NOMO-1 treated with DMSO at 0.1 percent for 48 hours (cell line): Measurements from ENCODE around the gene CBY3.
"Not testable (repeated sequence)": the region's sequence is repeated elsewhere in the genome, so short reads cannot be mapped to it uniquely, and the experiment has no call there.

Source experiments
- DNase-seq: peaks from one replicate; lab custom pipeline; 2025; ENCODE audit not compliant: unreplicated experiment; lab: John Stamatoyannopoulos, UW

The CBY3 gene

GRCh38 chr5:179680780-179681401 lies at the start of gene CBY3:
CBY3 (minus strand) TSS chr5:179681034; CDS start chr5:179680918, 116 bp downstream.
- no peak for DNase-seq

GRCh38 chr5:179730356-179730755 lies 49.5 kb upstream of the CBY3 start:
- no peak for DNase-seq

GRCh38 chr5:179729727-179730126 lies 48.9 kb upstream of the CBY3 start:
- DNase-seq: no peak

- DNase-seq: no peak
Observed at GRCh38 chr5:179729303-179729702, 48.5 kb upstream of the CBY3 start.

GRCh38 chr5:179727106-179727505 lies 46.3 kb upstream of the CBY3 start:
- DNase-seq: no peak

GRCh38 chr5:179724163-179724562 lies 43.3 kb upstream of the CBY3 start:
- DNase-seq: no peak

GRCh38 chr5:179720222-179720621 lies 39.4 kb upstream of the CBY3 start:
- DNase-seq: no peak

GRCh38 chr5:179716286-179716685 lies 35.5 kb upstream of the CBY3 start:
- no peak for DNase-seq

- DNase-seq: no peak
Observed at GRCh38 chr5:179700401-179700918, 19.6 kb upstream of the CBY3 start.

- peak; percentile 47 for DNase-seq
Observed at GRCh38 chr5:179699616-179700237, 18.9 kb upstream of the CBY3 start.

- DNase-seq: peak; percentile 30
Observed at GRCh38 chr5:179698935-179699615, 18.2 kb upstream of the CBY3 start, which contains the start of gene CANX. CANX (plus strand) TSS chr5:179698967; CDS start chr5:179705682, 6,715 bp downstream.

GRCh38 chr5:179697993-179698934 lies 17.4 kb upstream of the CBY3 start:
- DNase-seq: peak; percentile 98

- not testable (repeated sequence) for DNase-seq
Observed at GRCh38 chr5:179697543-179697942, 16.7 kb upstream of the CBY3 start.

- DNase-seq: no peak
Observed at GRCh38 chr5:179697108-179697507, 16.3 kb upstream of the CBY3 start.

GRCh38 chr5:179696603-179697002 lies 15.8 kb upstream of the CBY3 start:
- peak; percentile 46 for DNase-seq

GRCh38 chr5:179694561-179694960 lies 13.7 kb upstream of the CBY3 start:
- DNase-seq: no peak

- DNase-seq: not testable (repeated sequence)
Observed at GRCh38 chr5:179689212-179689611, 8.4 kb upstream of the CBY3 start.

- no peak for DNase-seq
Observed at GRCh38 chr5:179680014-179680779, 637 bp downstream of the CBY3 start.

- DNase-seq: peak; percentile 42
Observed at GRCh38 chr5:179679014-179679674, 1.7 kb downstream of the CBY3 start.
